HG02852 (cell line): Measurements from ENCODE around the gene AGPAT3.

Experiments
- ATAC-seq: cut with Tn5 transposase; IDR thresholded peaks from one replicate; pipeline ENCODE4 v1.9.1; 2021; ENCODE audit warnings: mild to moderate bottlenecking, moderate library complexity; ENCODE audit not compliant: unreplicated experiment

The AGPAT3 gene

DNA sequence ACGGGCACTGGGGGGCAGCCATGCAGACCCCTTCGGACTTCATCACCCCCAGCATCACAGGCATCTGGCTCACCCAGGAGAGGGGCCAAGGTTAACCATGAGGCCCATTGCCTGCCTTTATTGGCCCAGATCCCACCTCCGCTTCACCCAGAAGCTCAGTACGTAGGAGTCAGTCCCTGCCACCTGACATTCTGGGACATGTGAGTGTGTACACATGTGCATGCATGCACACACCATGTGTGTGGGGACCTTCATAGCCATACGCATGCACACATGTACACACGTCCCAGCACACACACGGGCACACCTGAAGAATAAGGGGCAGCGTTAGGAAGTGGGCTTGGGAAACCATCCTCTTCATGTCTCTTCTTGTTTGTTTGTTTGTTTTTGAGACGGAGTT lies 123.0 kb downstream of the AGPAT3 start:
- ATAC-seq, result no peak

- ATAC-seq, result no peak
Measured at GRCh38 chr21:43988506-43989230, 123.6 kb downstream of the AGPAT3 start.

- no peak for ATAC-seq
Measured at GRCh38 chr21:43989401-43989800, 124.4 kb downstream of the AGPAT3 start.

DNA sequence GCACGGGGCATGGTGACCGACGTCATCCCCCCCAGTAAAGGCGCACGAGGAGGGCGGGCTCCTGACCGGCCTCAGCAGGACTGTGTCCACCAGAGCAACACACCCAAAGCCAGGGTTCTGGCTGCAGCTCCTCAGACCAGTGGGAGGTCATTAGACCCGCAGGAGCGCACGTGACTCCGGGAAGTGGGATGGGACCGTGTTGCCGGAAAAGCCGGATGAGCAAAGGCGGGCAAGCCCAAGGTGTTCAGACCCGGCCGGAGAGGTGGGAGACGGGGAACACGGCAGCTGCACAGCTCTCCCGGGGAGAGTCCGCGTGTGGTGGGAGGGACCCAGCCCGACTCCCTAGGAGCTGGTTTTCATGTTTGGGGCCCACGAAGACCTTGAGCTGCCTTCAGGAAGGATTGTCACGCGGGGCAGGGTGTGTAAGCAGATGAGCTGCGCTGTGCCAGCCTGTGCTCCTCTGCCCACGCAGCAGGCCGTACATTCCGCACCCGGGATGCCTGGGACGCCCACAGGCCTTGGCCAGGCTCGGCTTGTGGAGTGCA lies 126.5 kb downstream of the AGPAT3 start:
- ATAC-seq, result no peak

GRCh38 chr21:43992121-43992520 lies 127.1 kb downstream of the AGPAT3 start:
- ATAC-seq, result no peak

- no peak for ATAC-seq
Measured at GRCh38 chr21:43993420-43993934, 128.5 kb downstream of the AGPAT3 start.

- ATAC-seq, result no peak
Measured at GRCh38 chr21:43994085-43994484, 129.1 kb downstream of the AGPAT3 start.

DNA sequence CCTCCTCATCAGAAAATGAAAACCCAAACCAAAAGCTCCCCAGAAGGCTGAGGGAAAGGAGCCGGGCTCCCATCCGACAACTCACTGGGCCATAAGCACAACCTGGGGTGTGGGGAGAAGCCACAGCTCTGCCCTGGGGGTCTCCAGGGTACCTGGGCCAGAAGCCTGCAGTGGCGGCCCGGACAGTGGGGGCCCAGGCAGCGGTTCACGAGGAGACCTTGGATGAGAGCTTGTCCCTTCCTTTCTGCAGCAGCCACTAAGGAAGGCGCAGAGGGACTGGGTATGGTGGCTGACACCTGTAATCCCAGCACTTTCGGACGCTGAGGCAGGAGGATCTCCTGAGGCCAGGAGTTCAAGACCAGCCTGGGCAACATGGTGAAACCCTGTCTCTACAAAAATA lies 129.6 kb downstream of the AGPAT3 start:
- no peak for ATAC-seq

DNA sequence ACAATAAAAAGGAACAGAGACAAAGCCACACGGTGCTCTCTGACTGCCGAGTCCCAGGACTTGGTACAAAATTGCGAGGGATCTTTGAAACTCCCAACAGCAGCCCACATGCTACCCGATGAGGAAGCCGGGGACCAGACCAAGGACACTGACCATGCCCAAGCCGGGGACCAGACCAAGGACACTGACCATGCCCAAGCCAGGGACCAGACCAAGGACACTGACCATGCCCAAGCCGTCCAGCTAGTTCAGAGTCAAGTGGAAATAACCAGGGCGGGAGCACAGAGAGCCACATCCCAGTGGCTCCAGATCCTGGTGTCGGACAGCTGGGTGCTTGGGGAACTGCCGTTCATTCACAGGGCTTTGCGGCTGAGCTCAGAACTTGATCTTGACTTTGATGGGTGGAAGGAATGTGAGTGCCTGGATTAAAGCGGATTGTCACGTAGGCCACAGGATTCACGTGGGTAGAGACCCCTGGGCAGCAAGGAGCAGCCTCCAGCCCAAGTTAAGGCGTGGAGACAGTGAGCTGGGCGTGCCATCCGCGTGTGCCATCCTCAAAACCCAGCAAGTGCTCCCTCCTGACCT lies 130.6 kb downstream of the AGPAT3 start:
- no peak for ATAC-seq

- no peak for ATAC-seq
Measured at GRCh38 chr21:43997766-43998742, 133.0 kb downstream of the AGPAT3 start.

DNA sequence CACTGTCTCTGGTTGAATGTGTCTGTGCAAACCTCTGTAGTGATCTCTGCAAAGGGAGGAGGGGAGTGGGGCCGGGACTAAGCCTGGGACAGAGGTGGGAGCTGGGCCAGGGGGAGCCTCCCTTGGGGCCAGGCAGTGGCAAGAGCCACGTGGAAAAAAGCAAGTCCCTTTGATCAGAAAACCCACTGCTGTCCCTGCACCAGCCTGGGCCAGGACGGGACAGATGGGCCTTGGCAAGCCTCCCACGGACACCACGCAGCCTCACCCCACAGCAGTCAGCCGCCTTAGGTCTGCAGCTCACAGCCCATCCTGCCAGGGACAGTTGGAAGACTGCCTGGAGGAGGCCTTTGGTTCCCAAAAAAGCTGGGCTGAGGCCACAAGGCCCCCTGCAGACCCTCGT lies 135.3 kb downstream of the AGPAT3 start:
- ATAC-seq, result no peak

DNA sequence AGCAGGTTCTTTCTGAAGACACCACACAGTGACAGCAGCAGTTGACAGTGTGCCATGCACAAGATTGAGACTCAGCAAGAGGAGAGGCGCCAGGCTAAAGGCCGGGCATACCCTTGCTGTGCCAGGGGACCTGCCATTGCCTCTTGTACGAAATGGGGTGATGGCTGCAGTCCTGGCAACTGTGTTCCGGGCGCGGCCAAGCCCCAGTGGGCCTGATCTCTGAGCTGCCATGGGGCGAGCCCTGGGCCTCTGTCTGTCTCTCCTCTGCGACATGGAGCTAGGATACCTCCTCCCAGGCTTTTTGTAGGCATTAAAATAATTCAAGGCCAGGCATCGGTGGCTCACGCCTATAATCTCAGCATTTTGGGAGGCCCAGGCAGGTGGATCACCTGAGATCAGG lies 137.5 kb downstream of the AGPAT3 start:
- no peak for ATAC-seq

- ATAC-seq, result no peak
Measured at GRCh38 chr21:44003307-44003966, 138.4 kb downstream of the AGPAT3 start.

- no peak for ATAC-seq
Measured at GRCh38 chr21:44005071-44005470, 140.0 kb downstream of the AGPAT3 start.

GRCh38 chr21:44005593-44005992 lies 140.6 kb downstream of the AGPAT3 start:
- no peak for ATAC-seq

DNA sequence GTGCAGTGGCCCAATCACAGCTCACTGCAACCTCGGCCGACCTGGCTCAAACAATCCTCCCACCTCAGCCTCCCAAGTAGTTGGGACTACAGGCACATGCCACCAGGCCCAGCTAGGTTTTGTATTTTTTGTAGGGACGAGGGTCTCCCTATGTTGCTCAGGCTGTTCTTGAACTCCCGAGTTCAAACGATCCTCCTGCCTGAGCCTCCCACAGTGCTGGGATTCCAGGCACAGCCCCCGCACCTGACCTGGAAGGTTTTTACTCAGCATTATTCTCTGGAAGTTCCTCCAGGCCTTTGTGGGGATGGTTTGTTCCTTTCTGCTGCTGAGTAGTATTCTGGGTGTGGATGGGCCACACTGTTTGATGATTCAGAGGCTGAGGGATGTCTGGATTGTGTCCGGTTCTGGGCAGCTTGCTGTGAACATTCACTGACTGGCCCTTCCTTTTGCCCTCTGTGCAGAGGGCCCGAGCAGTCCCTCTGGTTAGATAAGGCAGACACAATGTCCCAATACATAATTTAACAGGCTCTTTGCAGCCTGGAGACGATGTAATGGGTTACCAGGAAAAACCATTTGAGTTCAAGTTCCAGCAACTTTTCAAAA lies 141.1 kb downstream of the AGPAT3 start:
- no peak for ATAC-seq

DNA sequence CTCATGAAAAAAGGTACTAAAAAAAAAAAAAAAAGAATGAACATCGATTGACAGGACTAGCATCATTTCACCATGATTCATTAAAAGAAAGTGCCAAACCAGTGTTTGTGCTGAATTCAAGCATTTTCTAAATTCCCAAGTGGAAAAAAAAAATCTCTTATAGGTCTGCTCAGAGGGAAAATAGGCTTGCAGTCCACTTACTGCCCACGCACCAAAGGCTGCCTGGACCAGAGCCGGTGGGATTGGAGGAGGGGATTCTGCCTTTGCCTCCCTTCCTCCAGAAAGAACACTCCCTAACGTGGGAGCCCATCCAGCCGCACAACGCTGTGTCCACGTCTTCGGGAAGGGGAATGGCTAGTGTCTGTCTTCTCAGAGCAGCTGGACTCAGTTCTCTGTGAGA lies 141.6 kb downstream of the AGPAT3 start:
- no peak for ATAC-seq

GRCh38 chr21:44010429-44010828 lies 145.4 kb downstream of the AGPAT3 start:
- ATAC-seq, result no peak

GRCh38 chr21:44011123-44011522 lies 146.1 kb downstream of the AGPAT3 start:
- ATAC-seq, result no peak
